Superior temporal gyrus (tissue), 1 donor: ENCODE measurements around the gene SHISA2.
A peak's percentile ranks its signal among the peaks of the same experiment; 100 is the strongest.

Source experiments
- DNase-seq: peaks from one replicate; pipeline ENCODE4 v3.0.0-alpha.2; 2016; ENCODE audit errors: extremely low spot score

SHISA2 gene

GRCh38 chr13:26048741-26049140 lies 3.1 kb downstream of the SHISA2 start:
- no peak for DNase-seq

- no peak for DNase-seq
These were observed 4.8 kb downstream of the SHISA2 start for GRCh38 chr13:26047040-26047439.

GRCh38 chr13:26046639-26047038 lies 5.2 kb downstream of the SHISA2 start:
- DNase-seq: no peak

- DNase-seq: no peak
These were observed 6.7 kb downstream of the SHISA2 start for GRCh38 chr13:26045142-26045541.

GRCh38 chr13:26042785-26043184 lies 9.0 kb downstream of the SHISA2 start:
- no peak for DNase-seq

- no peak for DNase-seq
These were observed 10.4 kb downstream of the SHISA2 start for GRCh38 chr13:26041444-26041843.

GRCh38 chr13:26038931-26039475 lies 12.8 kb downstream of the SHISA2 start:
- DNase-seq: no peak

- peak; percentile 87 for DNase-seq
These were observed 14.5 kb downstream of the SHISA2 start for GRCh38 chr13:26037302-26037701.

- DNase-seq: no peak
These were observed 15.4 kb downstream of the SHISA2 start for GRCh38 chr13:26036383-26036782.

- no peak for DNase-seq
These were observed 17.8 kb downstream of the SHISA2 start for GRCh38 chr13:26034018-26034417.

GRCh38 chr13:26030331-26030730 lies 21.5 kb downstream of the SHISA2 start:
- no peak for DNase-seq

GRCh38 chr13:26029581-26030136 lies 22.2 kb downstream of the SHISA2 start:
- no peak for DNase-seq

- DNase-seq: no peak
These were observed 25.6 kb downstream of the SHISA2 start for GRCh38 chr13:26026211-26026610.

GRCh38 chr13:26025771-26026170 lies 26.0 kb downstream of the SHISA2 start:
- no peak for DNase-seq

GRCh38 chr13:26025196-26025595 lies 26.6 kb downstream of the SHISA2 start:
- peak; percentile 52 for DNase-seq

GRCh38 chr13:26024558-26024957 lies 27.3 kb downstream of the SHISA2 start:
- no peak for DNase-seq

- DNase-seq: no peak
These were observed 29.1 kb downstream of the SHISA2 start for GRCh38 chr13:26022538-26023292.

GRCh38 chr13:26021956-26022355 lies 29.9 kb downstream of the SHISA2 start:
- DNase-seq: no peak

GRCh38 chr13:26021516-26021915 lies 30.3 kb downstream of the SHISA2 start:
- DNase-seq: no peak

- no peak for DNase-seq
These were observed 30.9 kb downstream of the SHISA2 start for GRCh38 chr13:26020891-26021290.

- DNase-seq: no peak
These were observed 31.6 kb downstream of the SHISA2 start for GRCh38 chr13:26019881-26020870.

- DNase-seq: no peak
These were observed 32.6 kb downstream of the SHISA2 start for GRCh38 chr13:26019251-26019650.
